ENCODE measurements around the gene CTAGE6.
"Not testable (repeated sequence)": the region's sequence is repeated elsewhere in the genome, so short reads cannot be mapped to it uniquely, and the experiment has no call there.

CTAGE6 gene

GRCh38 chr7:143763065-143763464, 5.6 kb upstream of the CTAGE6 start:
- not testable (repeated sequence) for H3K36me3 ChIP-seq (ENCODE audit: control insufficient read depth, insufficient read depth, low read length); H3K27ac ChIP-seq (ENCODE audit: low read depth, low read length); H3K9me3 ChIP-seq (ENCODE audit: control insufficient read depth, insufficient read depth, low read depth, low read length); H3K4me3 ChIP-seq (ENCODE audit: low read depth, low read length); H3K4me1 ChIP-seq (ENCODE audit: control insufficient read depth, insufficient read depth, low read length); H3K9ac ChIP-seq (ENCODE audit: low read length); H3K27me3 ChIP-seq (ENCODE audit: control insufficient read depth, insufficient read depth, low read length)

- not testable (repeated sequence) for H3K36me3 ChIP-seq (ENCODE audit: control insufficient read depth, insufficient read depth, low read length); H3K9me3 ChIP-seq (ENCODE audit: control insufficient read depth, insufficient read depth, low read depth, low read length); H3K9ac ChIP-seq (ENCODE audit: low read length); H3K4me3 ChIP-seq (ENCODE audit: low read depth, low read length); H3K4me1 ChIP-seq (ENCODE audit: control insufficient read depth, insufficient read depth, low read length); H3K27me3 ChIP-seq (ENCODE audit: control insufficient read depth, insufficient read depth, low read length); H3K27ac ChIP-seq (ENCODE audit: low read depth, low read length)
Measured at GRCh38 chr7:143745340-143745739, 12.2 kb downstream of the CTAGE6 start.

GRCh38 chr7:143737037-143737819, 20.3 kb downstream of the CTAGE6 start:
- not testable (repeated sequence) for H3K4me1 ChIP-seq (ENCODE audit: control insufficient read depth, insufficient read depth, low read length); H3K9me3 ChIP-seq (ENCODE audit: control insufficient read depth, insufficient read depth, low read depth, low read length); H3K36me3 ChIP-seq (ENCODE audit: control insufficient read depth, insufficient read depth, low read length); H3K27ac ChIP-seq (ENCODE audit: low read depth, low read length); H3K4me3 ChIP-seq (ENCODE audit: low read depth, low read length); H3K27me3 ChIP-seq (ENCODE audit: control insufficient read depth, insufficient read depth, low read length); H3K9ac ChIP-seq (ENCODE audit: low read length)

- no peaks in the 10 kb centered on the region for H3K9me3 ChIP-seq (ENCODE audit: control insufficient read depth, insufficient read depth, low read depth, low read length)
- H3K36me3 ChIP-seq (ENCODE audit: control insufficient read depth, insufficient read depth, low read length) = no peaks in the 10 kb centered on the region
- no peak overlapping the region for H3K27ac ChIP-seq (ENCODE audit: low read depth, low read length)
- no peak overlapping the region for H3K4me3 ChIP-seq (ENCODE audit: low read depth, low read length)
- H3K4me1 ChIP-seq (ENCODE audit: control insufficient read depth, insufficient read depth, low read length) = no peaks in the 10 kb centered on the region
- H3K9ac ChIP-seq (ENCODE audit: low read length) = no peak overlapping the region
- H3K27me3 ChIP-seq (ENCODE audit: control insufficient read depth, insufficient read depth, low read length) = no peaks in the 10 kb centered on the region
Measured at GRCh38 chr7:143735962-143736361, 21.5 kb downstream of the CTAGE6 start.

- Histone ChIP-seq H3K9ac (ENCODE audit: low read length) (no peak overlapping the region), H3K36me3 (ENCODE audit: control insufficient read depth, insufficient read depth, low read length) (no peaks in the 10 kb centered on the region), H3K4me3 (ENCODE audit: low read depth, low read length) (no peak overlapping the region), H3K27ac (ENCODE audit: low read depth, low read length) (no peak overlapping the region), H3K9me3 (ENCODE audit: control insufficient read depth, insufficient read depth, low read depth, low read length) (no peaks in the 10 kb centered on the region), H3K4me1 (ENCODE audit: control insufficient read depth, insufficient read depth, low read length) (no peaks in the 10 kb centered on the region), H3K27me3 (ENCODE audit: control insufficient read depth, insufficient read depth, low read length) (no peaks in the 10 kb centered on the region)
Measured at GRCh38 chr7:143733876-143734275, 23.6 kb downstream of the CTAGE6 start.

- Histone ChIP-seq H3K9me3 (ENCODE audit: control insufficient read depth, insufficient read depth, low read depth, low read length) (no peaks in the 10 kb centered on the region), H3K4me3 (ENCODE audit: low read depth, low read length) (no peak overlapping the region), H3K36me3 (ENCODE audit: control insufficient read depth, insufficient read depth, low read length) (no peaks in the 10 kb centered on the region), H3K27ac (ENCODE audit: low read depth, low read length) (no peak overlapping the region), H3K4me1 (ENCODE audit: control insufficient read depth, insufficient read depth, low read length) (no peaks in the 10 kb centered on the region), H3K9ac (ENCODE audit: low read length) (no peak overlapping the region), H3K27me3 (ENCODE audit: control insufficient read depth, insufficient read depth, low read length) (no peaks in the 10 kb centered on the region)
Measured at GRCh38 chr7:143728333-143728862, 29.1 kb downstream of the CTAGE6 start.

- H3K9me3 ChIP-seq (ENCODE audit: control insufficient read depth, insufficient read depth, low read depth, low read length); H3K27me3 ChIP-seq (ENCODE audit: control insufficient read depth, insufficient read depth, low read length); H3K9ac ChIP-seq (ENCODE audit: low read length); H3K4me3 ChIP-seq (ENCODE audit: low read depth, low read length); H3K27ac ChIP-seq (ENCODE audit: low read depth, low read length); H3K36me3 ChIP-seq (ENCODE audit: control insufficient read depth, insufficient read depth, low read length); H3K4me1 ChIP-seq (ENCODE audit: control insufficient read depth, insufficient read depth, low read length): not testable (repeated sequence)
Measured at GRCh38 chr7:143727561-143727960, 29.9 kb downstream of the CTAGE6 start.

GRCh38 chr7:143726143-143726542, 31.4 kb downstream of the CTAGE6 start:
- H3K27ac ChIP-seq (ENCODE audit: low read depth, low read length); H3K4me1 ChIP-seq (ENCODE audit: control insufficient read depth, insufficient read depth, low read length); H3K27me3 ChIP-seq (ENCODE audit: control insufficient read depth, insufficient read depth, low read length); H3K9ac ChIP-seq (ENCODE audit: low read length); H3K9me3 ChIP-seq (ENCODE audit: control insufficient read depth, insufficient read depth, low read depth, low read length); H3K36me3 ChIP-seq (ENCODE audit: control insufficient read depth, insufficient read depth, low read length); H3K4me3 ChIP-seq (ENCODE audit: low read depth, low read length): not testable (repeated sequence)

GRCh38 chr7:143720335-143720734, 37.2 kb downstream of the CTAGE6 start:
- not testable (repeated sequence) for H3K36me3 ChIP-seq (ENCODE audit: control insufficient read depth, insufficient read depth, low read length); H3K4me1 ChIP-seq (ENCODE audit: control insufficient read depth, insufficient read depth, low read length); H3K9me3 ChIP-seq (ENCODE audit: control insufficient read depth, insufficient read depth, low read depth, low read length); H3K9ac ChIP-seq (ENCODE audit: low read length); H3K27ac ChIP-seq (ENCODE audit: low read depth, low read length); H3K27me3 ChIP-seq (ENCODE audit: control insufficient read depth, insufficient read depth, low read length); H3K4me3 ChIP-seq (ENCODE audit: low read depth, low read length)

GRCh38 chr7:143715543-143716193, 41.8 kb downstream of the CTAGE6 start:
- not testable (repeated sequence) for H3K4me1 ChIP-seq (ENCODE audit: control insufficient read depth, insufficient read depth, low read length); H3K9me3 ChIP-seq (ENCODE audit: control insufficient read depth, insufficient read depth, low read depth, low read length); H3K4me3 ChIP-seq (ENCODE audit: low read depth, low read length); H3K9ac ChIP-seq (ENCODE audit: low read length); H3K27ac ChIP-seq (ENCODE audit: low read depth, low read length); H3K27me3 ChIP-seq (ENCODE audit: control insufficient read depth, insufficient read depth, low read length); H3K36me3 ChIP-seq (ENCODE audit: control insufficient read depth, insufficient read depth, low read length)

GRCh38 chr7:143714581-143715454, 42.7 kb downstream of the CTAGE6 start:
- H3K4me3 ChIP-seq (ENCODE audit: low read depth, low read length); H3K9ac ChIP-seq (ENCODE audit: low read length); H3K9me3 ChIP-seq (ENCODE audit: control insufficient read depth, insufficient read depth, low read depth, low read length); H3K27me3 ChIP-seq (ENCODE audit: control insufficient read depth, insufficient read depth, low read length); H3K36me3 ChIP-seq (ENCODE audit: control insufficient read depth, insufficient read depth, low read length); H3K4me1 ChIP-seq (ENCODE audit: control insufficient read depth, insufficient read depth, low read length); H3K27ac ChIP-seq (ENCODE audit: low read depth, low read length): not testable (repeated sequence)

Data from HUES6 (cell line).